ENCODE measurements around the gene ZNF560. TPM values are rescaled to one million over a fixed set of nuclear protein-coding genes. Genes with fewer than 3 reads are reported as not detected.
A peak's percentile ranks its signal among the peaks of the same experiment; 100 is the strongest.

The ZNF560 gene
- total RNA-seq (2016; rRNA removed; fragmentation: Illumina TruSeq; extraction: Trizol) (not detected in 2 replicates), polyA plus RNA-seq (2011; rRNA removed) (0.04 TPM in 1 of 2 replicates, not detected in the other), polyA minus RNA-seq (2011; rRNA and poly(A)+ RNA removed; ENCODE audit: low replicate concordance) (not detected in 2 replicates), Bru-seq, nascent RNA (percentile 8 among the genes with signal in this experiment), BruChase-seq, experiment 1, labeled RNA remaining after a 6-hour chase (percentile 10 among the genes with signal in this experiment), BruChase-seq, experiment 2, labeled RNA remaining after a 2-hour chase (not detected)
- not detected in 2 replicates for total RNA-seq (2016; cell fraction: cytosol; rRNA removed; fragmentation: Illumina TruSeq; extraction: Trizol; ENCODE audit: low read depth)
- not detected in 2 replicates for total RNA-seq (2016; cell fraction: insoluble cytoplasmic fraction; rRNA removed; fragmentation: Illumina TruSeq; extraction: Trizol)
- not detected in 2 replicates for total RNA-seq (2016; cell fraction: membrane; rRNA removed; fragmentation: Illumina TruSeq; extraction: Trizol)
- total RNA-seq (2016; cell fraction: nucleus; rRNA removed; fragmentation: Illumina TruSeq; extraction: Trizol), result not detected in 2 replicates
- not detected in 2 replicates for polyA plus RNA-seq (2011; cell fraction: cytosol; rRNA removed)
- polyA plus RNA-seq (2011; cell fraction: nucleus; rRNA removed), result 0.14 TPM in 1 of 2 replicates, not detected in the other
- not detected in 2 replicates for polyA plus RNA-seq (2012)
- not detected in 2 replicates for polyA plus RNA-seq (2016; cell fraction: cytosol; fragmentation: Illumina TruSeq; extraction: Trizol; ENCODE audit: low read depth)
- not detected in 2 replicates for polyA plus RNA-seq (2016; cell fraction: insoluble cytoplasmic fraction; fragmentation: Illumina TruSeq; extraction: Trizol; ENCODE audit: low read depth)
- not detected in 2 replicates for polyA plus RNA-seq (2016; cell fraction: membrane; fragmentation: Illumina TruSeq; extraction: Trizol; ENCODE audit: low read depth)
- not detected in 2 replicates for polyA plus RNA-seq (2016; cell fraction: nucleus; fragmentation: Illumina TruSeq; extraction: Trizol; ENCODE audit: insufficient read depth, low read depth)
- not detected in 2 replicates for polyA minus RNA-seq (2011; cell fraction: cytosol; rRNA and poly(A)+ RNA removed)
- polyA minus RNA-seq (2011; cell fraction: nucleus; rRNA and poly(A)+ RNA removed), result not detected in 2 replicates
- long read RNA-seq, experiment 1, result 0 reads
- long read RNA-seq, experiment 2, result 0 reads

- H3K4me2 ChIP-seq (ENCODE audit: low read depth, low read length), result no peak within 1 kb of the TSS
- no peak for FAIRE-seq
- CTCF ChIA-PET (ENCODE audit: low intra/inter-chr PET ratio, low total read pairs), result no interaction called here
- H3K9me3 ChIP-seq (ENCODE audit: low read length), result peaks cover 38% of the 10 kb centered on the region
- in situ Hi-C loops (cut with HindIII; ENCODE audit: extremely low pct_ligation_motif_present, low pct_unique_long_range_greater_than_20kb), result no loop called here
- H3K4me3 ChIP-seq (replicated peaks in 1 of 3; ENCODE audit: insufficient read depth in 1 of 3, low read depth in 2 of 3, low read length in 3 of 3), result no peak within 1 kb of the TSS
- no peaks in the 10 kb centered on the region for H3K27me3 ChIP-seq (ENCODE audit: control insufficient read depth in 1 of 2, insufficient read depth in 2 of 2, low read length in 2 of 2)
- no peak within 1 kb of the TSS for H3K27ac ChIP-seq (ENCODE audit: extremely low read length, insufficient read depth, low read length)
- H3K79me2 ChIP-seq (ENCODE audit: insufficient read depth, low read length), result no peaks in the 10 kb centered on the region
- no peaks in the 10 kb centered on the region for H4K20me1 ChIP-seq (ENCODE audit: insufficient read depth, low read length)
- POLR2A ChIA-PET, result no interaction called here
- no peaks in the 10 kb centered on the region for H3K36me3 ChIP-seq (replicated peaks in 1 of 2; ENCODE audit: control insufficient read depth in 1 of 2, insufficient read depth in 2 of 2, low read length in 2 of 2)
- intact Hi-C loops (cut with micrococcal nuclease; ENCODE audit: unreplicated experiment), result no loop called here
- H2AFZ ChIP-seq (ENCODE audit: low read length), result no peak within 1 kb of the TSS
- DNase-seq (ENCODE audit: low spot score), result no peak
- BruUV-seq (replicated peaks), result no TSS peak
- 49% methylated on average over 39 of the region's 44 CpGs for WGBS (ENCODE audit: low lambda C conversion rate)
- no peaks in the 10 kb centered on the region for H3K4me1 ChIP-seq (ENCODE audit: insufficient read depth, low read length)
- ATAC-seq, result no peak
- H3K9ac ChIP-seq (ENCODE audit: insufficient read depth, low read depth, low read length), result no peak within 1 kb of the TSS
- TF ChIP-seq YEATS4 (CRISPR knock-in tag; IDR thresholded peaks at IDR 0.05; ENCODE audit: borderline replicate concordance), result no peak
- no peak for TF ChIP-seq CENPBD1 (CRISPR knock-in tag; IDR thresholded peaks at IDR 0.05; ENCODE audit: borderline replicate concordance, low read depth)
- TF ChIP-seq TFDP1 (CRISPR knock-in tag; IDR thresholded peaks at IDR 0.05; ENCODE audit: borderline replicate concordance), result no peak
- no peak for TF ChIP-seq MAX (IDR thresholded peaks at IDR 0.05)
- no peak for TF ChIP-seq AGO1 (IDR thresholded peaks at IDR 0.05; ENCODE audit: low read depth, low read length, poor library complexity, severe bottlenecking)
- TF ChIP-seq HCFC1 (IDR thresholded peaks at IDR 0.05; ENCODE audit: low read depth, low read length), result no peak
- TF ChIP-seq, protein P1, sequence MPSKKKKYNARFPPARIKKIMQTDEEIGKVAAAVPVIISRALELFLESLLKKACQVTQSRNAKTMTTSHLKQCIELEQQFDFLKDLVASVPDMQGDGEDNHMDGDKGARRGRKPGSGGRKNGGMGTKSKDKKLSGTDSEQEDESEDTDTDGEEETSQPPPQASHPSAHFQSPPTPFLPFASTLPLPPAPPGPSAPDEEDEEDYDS (CRISPR knock-in tag; IDR thresholded peaks at IDR 0.05), result no peak
- TF ChIP-seq, protein P2, sequence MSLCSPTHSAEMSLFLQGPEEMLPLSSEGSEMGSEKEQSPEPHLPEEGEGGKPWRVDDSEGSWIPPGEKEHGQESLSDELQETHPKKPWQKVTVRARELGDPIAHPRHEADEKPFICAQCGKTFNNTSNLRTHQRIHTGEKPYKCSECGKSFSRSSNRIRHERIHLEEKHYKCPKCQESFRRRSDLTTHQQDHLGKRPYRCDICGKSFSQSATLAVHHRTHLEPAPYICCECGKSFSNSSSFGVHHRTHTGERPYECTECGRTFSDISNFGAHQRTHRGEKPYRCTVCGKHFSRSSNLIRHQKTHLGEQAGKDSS (CRISPR knock-in tag; IDR thresholded peaks at IDR 0.05; ENCODE audit: borderline replicate concordance, low read depth), result no peak
- no peak for TF ChIP-seq SUZ12 (IDR thresholded peaks at IDR 0.05; ENCODE audit: low read depth, low read length)
- no peak for TF ChIP-seq ZSCAN25 (CRISPR knock-in tag; IDR thresholded peaks at IDR 0.05)
- no peak for TF ChIP-seq PLRG1 (conservative IDR thresholded peaks at IDR 0.05)
- TF ChIP-seq, protein P3, sequence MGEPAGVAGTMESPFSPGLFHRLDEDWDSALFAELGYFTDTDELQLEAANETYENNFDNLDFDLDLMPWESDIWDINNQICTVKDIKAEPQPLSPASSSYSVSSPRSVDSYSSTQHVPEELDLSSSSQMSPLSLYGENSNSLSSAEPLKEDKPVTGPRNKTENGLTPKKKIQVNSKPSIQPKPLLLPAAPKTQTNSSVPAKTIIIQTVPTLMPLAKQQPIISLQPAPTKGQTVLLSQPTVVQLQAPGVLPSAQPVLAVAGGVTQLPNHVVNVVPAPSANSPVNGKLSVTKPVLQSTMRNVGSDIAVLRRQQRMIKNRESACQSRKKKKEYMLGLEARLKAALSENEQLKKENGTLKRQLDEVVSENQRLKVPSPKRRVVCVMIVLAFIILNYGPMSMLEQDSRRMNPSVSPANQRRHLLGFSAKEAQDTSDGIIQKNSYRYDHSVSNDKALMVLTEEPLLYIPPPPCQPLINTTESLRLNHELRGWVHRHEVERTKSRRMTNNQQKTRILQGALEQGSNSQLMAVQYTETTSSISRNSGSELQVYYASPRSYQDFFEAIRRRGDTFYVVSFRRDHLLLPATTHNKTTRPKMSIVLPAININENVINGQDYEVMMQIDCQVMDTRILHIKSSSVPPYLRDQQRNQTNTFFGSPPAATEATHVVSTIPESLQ (CRISPR knock-in tag; conservative IDR thresholded peaks at IDR 0.05), result no peak
Observed at GRCh38 chr19:9498183-9498902, at the start of gene ZNF560. TSS of gene ZNF560 (minus strand) at chr19:9498616. CDS start at chr19:9475313, 23,303 bp downstream.
